Motor neuron (in vitro differentiated cells): ENCODE measurements around the gene HMBS. TPM values are rescaled to one million over a fixed set of nuclear protein-coding genes. Genes with fewer than 3 reads are reported as not detected.
"Not testable (repeated sequence)": the region's sequence is repeated elsewhere in the genome, so short reads cannot be mapped to it uniquely, and the experiment has no call there.

Experiments
- ATAC-seq, 8 experiments: fragments of 200-7000 bp; cut with Tn5 transposase; replicated peaks in 6 of 8; 2 replicates each; pipeline ENCODE4 v1.8.0; 2021; ENCODE audit warnings: mild to moderate bottlenecking in 8 of 8, moderate library complexity in 8 of 8
- H3K27ac ChIP-seq, 2 donors: fragments of 250-450 bp; sonication (Bioruptor Pico); 2 replicates each; pipeline ENCODE4 v1.9.0; 2021; ENCODE audit warnings: antibody characterized with exemption in 2 of 2, mild to moderate bottlenecking in 2 of 2, moderate library complexity in 1 of 2
- H3K4me1 ChIP-seq, 2 donors: fragments of 250-450 bp; sonication (Bioruptor Pico); replicated peaks in 1 of 2; 2 replicates each; pipeline ENCODE4 v1.6.1; 2021; ENCODE audit warnings: antibody characterized with exemption in 2 of 2, mild to moderate bottlenecking in 2 of 2, moderate library complexity in 1 of 2
- H3K4me3 ChIP-seq, 5 donors: fragments of 250-450 bp; sonication (Bioruptor Pico); 2 replicates each; pipeline ENCODE4 v1.9.0; 2021; ENCODE audit warnings: antibody characterized with exemption in 5 of 5, mild to moderate bottlenecking in 5 of 5, moderate library complexity in 4 of 5
- WGBS, 10 experiments: fragments of 450-650 bp; shearing (Covaris generic); methylation state at CpG; one replicate each; pipeline ENCODE4 v1.0.0; 2022; 5-methylcytosine and 5-hydroxymethylcytosine counted together
- in situ Hi-C, 9 experiments: fragments of 400-800 bp; cut with MboI; loops; one replicate each; pipeline ENCODE4 v1.15.0; 2021; ENCODE audit warnings: low sequenced_read_pairs in 9 of 9, low pct_unique_long_range_greater_than_20kb in 2 of 9; ENCODE audit not compliant: unreplicated experiment in 9 of 9
- total RNA-seq, 8 experiments: library from RNA; unstranded; fragments of 300-600 nt; gene quantifications; 2 replicates each; pipeline versions ENCODE4 v1.2.3 to v1.2.4, GENCODE V29; 2022

HMBS gene
- total RNA-seq, 8 experiments from 2014 or later = 6.0 to 46.7 (median 16.1) TPM

- no peak for ATAC-seq
- peaks cover 6 to 8% of the 10 kb centered on the region in 2 donors for H3K4me1 ChIP-seq
- in situ Hi-C loops = loop anchor here in 1 of 9 experiments (25.0 kb wide), 1 partner anchor 220 kb away; the partner anchor contains the start of genes C1QTNF5, MFRP and RNF26
- no peak overlapping the region for H3K4me3 ChIP-seq
- no peak overlapping the region for H3K27ac ChIP-seq
- 82 to 100% (median 100%) methylated on average over 1 to 3 of the region's 3 CpGs; no CpG with 5 or more reads in 4 of the 10 experiments for WGBS, 10 experiments
Observed at GRCh38 chr11:119117004-119117706, 32.5 kb downstream of the HMBS start.

- H3K27ac ChIP-seq = no peak overlapping the region
- no peak overlapping the region for H3K4me3 ChIP-seq
- H3K4me1 ChIP-seq = peaks cover 10 to 14% of the 10 kb centered on the region in 2 donors
- WGBS, 10 experiments = 91 to 100% (median 95%) methylated on average over 2 to 5 of the region's 5 CpGs; no CpG with 5 or more reads in 1 of the 10 experiments
- in situ Hi-C loops = loop anchor here in 1 of 9 experiments (25.0 kb wide), 1 partner anchor 219 kb away; the partner anchor contains the start of genes C1QTNF5, MFRP and RNF26
- no peak for ATAC-seq
Observed at GRCh38 chr11:119118227-119118626, 33.5 kb downstream of the HMBS start.

- Histone ChIP-seq H3K27ac (no peak overlapping the region), H3K4me3 (no peak overlapping the region), H3K4me1 (peaks cover 10 to 14% of the 10 kb centered on the region in 2 donors)
- ATAC-seq = no peak
- in situ Hi-C loops = loop anchor here in 1 of 9 experiments (25.0 kb wide), 1 partner anchor 218 kb away; the partner anchor contains the start of genes C1QTNF5, MFRP and RNF26
- WGBS, 10 experiments = 11 to 100% (median 89%) methylated on average over 1 of the region's 1 CpG; no CpG with 5 or more reads in 1 of the 10 experiments
Observed at GRCh38 chr11:119118946-119119345, 34.3 kb downstream of the HMBS start.

- Histone ChIP-seq H3K27ac (peak overlapping the region; percentile 71 to 75), H3K4me1 (peaks cover 10 to 14% of the 10 kb centered on the region in 2 donors), H3K4me3 (peak overlapping the region; percentile 28 to 40 (median 39))
- peak; percentile 1 to 9 (median 5) for ATAC-seq
- in situ Hi-C loops = loop anchor here in 1 of 9 experiments (25.0 kb wide), 1 partner anchor 217 kb away; the partner anchor contains the start of genes C1QTNF5, MFRP and RNF26
- WGBS, 10 experiments = 0 to 46% (median 9%) methylated on average over 1 to 5 of the region's 5 CpGs
Observed at GRCh38 chr11:119120639-119121007, 35.9 kb downstream of the HMBS start.

- H3K27ac ChIP-seq = peak within 1 kb of the TSS; percentile 71 to 80
- in situ Hi-C loops = loop anchor here in 1 of 9 experiments (25.0 kb wide), 1 partner anchor 216 kb away; the partner anchor contains the start of genes C1QTNF5, MFRP and RNF26
- WGBS, 10 experiments = 0 to 8% (median 0%) methylated on average over 2 to 19 of the region's 54 CpGs; no CpG with 5 or more reads in 3 of the 10 experiments
Observed at GRCh38 chr11:119121008-119121810, 36.5 kb downstream of the HMBS start, which contains the start of gene HINFP. TSS of gene HINFP (plus strand) at chr11:119121580. CDS start at chr11:119126945, 5,365 bp downstream.

GRCh38 chr11:119121811-119122124 is 37.1 kb downstream of the HMBS start:
- peak overlapping the region; percentile 52 to 80 for H3K27ac ChIP-seq
- H3K4me3 ChIP-seq = peak overlapping the region; percentile 60 to 93 (median 71)
- in situ Hi-C loops = loop anchor here in 1 of 9 experiments (25.0 kb wide), 1 partner anchor 216 kb away; the partner anchor contains the start of genes C1QTNF5, MFRP and RNF26
- 0 to 1% (median 0%) methylated on average over 1 to 16 of the region's 20 CpGs; no CpG with 5 or more reads in 3 of the 10 experiments for WGBS, 10 experiments
- ATAC-seq = no peak
- peaks cover 10 to 14% of the 10 kb centered on the region in 2 donors for H3K4me1 ChIP-seq

More at GRCh38 chr11:119121008-119121810, 36.5 kb downstream of the HMBS start, which contains the start of gene HINFP:
- Histone ChIP-seq H3K4me1 (peaks cover 10 to 14% of the 10 kb centered on the region in 2 donors), H3K4me3 (peak within 1 kb of the TSS; percentile 60 to 93 (median 71))
- ATAC-seq = peak; percentile 92 to 96 (median 95)

GRCh38 chr11:119125821-119126220 is 41.1 kb downstream of the HMBS start:
- in situ Hi-C loops = no loop called here
- 87 to 100% (median 94%) methylated on average over 1 to 5 of the region's 6 CpGs; no CpG with 5 or more reads in 1 of the 10 experiments for WGBS, 10 experiments
- Histone ChIP-seq H3K4me1 (peaks cover 4 to 6% of the 10 kb centered on the region in 2 donors), H3K4me3 (no peak overlapping the region), H3K27ac (no peak overlapping the region)
- ATAC-seq = no peak

GRCh38 chr11:119126675-119127268 is 42.1 kb downstream of the HMBS start:
- Histone ChIP-seq H3K27ac (no peak overlapping the region), H3K4me1 (peaks cover 4 to 6% of the 10 kb centered on the region in 2 donors), H3K4me3 (no peak overlapping the region)
- in situ Hi-C loops = no loop called here
- no peak for ATAC-seq
- WGBS, 10 experiments = 42 to 100% (median 69%) methylated on average over 2 to 5 of the region's 5 CpGs; no CpG with 5 or more reads in 3 of the 10 experiments

GRCh38 chr11:119130662-119131061 is 46.0 kb downstream of the HMBS start:
- ATAC-seq = no peak
- H3K4me1 ChIP-seq = no peaks in the 10 kb centered on the region
- 40 to 100% (median 83%) methylated on average over 1 to 2 of the region's 3 CpGs; no CpG with 5 or more reads in 3 of the 10 experiments for WGBS, 10 experiments
- no peak overlapping the region for H3K4me3 ChIP-seq
- no peak overlapping the region for H3K27ac ChIP-seq
- in situ Hi-C loops = no loop called here

GRCh38 chr11:119134389-119134978 is 49.8 kb downstream of the HMBS start:
- H3K4me1 ChIP-seq = no peaks in the 10 kb centered on the region
- no peak overlapping the region for H3K4me3 ChIP-seq
- 79 to 83% (median 83%) methylated on average over 1 to 3 of the region's 4 CpGs; no CpG with 5 or more reads in 7 of the 10 experiments for WGBS, 10 experiments
- peak in 5 of 8 experiments; percentile 45 to 72 (median 48) for ATAC-seq
- H3K27ac ChIP-seq = no peak overlapping the region
- in situ Hi-C loops = no loop called here

GRCh38 chr11:119139276-119139675 is 54.6 kb downstream of the HMBS start:
- H3K4me1 ChIP-seq, H3K4me3 ChIP-seq, ATAC-seq, in situ Hi-C loops, H3K27ac ChIP-seq: not testable (repeated sequence)
- WGBS, 10 experiments = 0 to 94% (median 79%) methylated on average over 1 to 10 of the region's 10 CpGs
